ENCODE measurements around the gene CD200R1.

CD200R1 gene

GRCh38 chr3:112884678-112885290, 90.1 kb downstream of the CD200R1 start:
- no peak for DNase-seq

GRCh38 chr3:112881891-112882290, 93.0 kb downstream of the CD200R1 start:
- no peak for DNase-seq

GRCh38 chr3:112875561-112875960, 99.3 kb downstream of the CD200R1 start:
- no peak for DNase-seq

GRCh38 chr3:112874725-112875124, 100.2 kb downstream of the CD200R1 start:
- DNase-seq = no peak

GRCh38 chr3:112873632-112874031, 101.3 kb downstream of the CD200R1 start:
- DNase-seq = no peak

GRCh38 chr3:112871735-112872134, 103.2 kb downstream of the CD200R1 start:
- DNase-seq = no peak

Measured in activated naive CD4-positive, alpha-beta T cell (primary cell).